Heart left ventricle (tissue), 13 donors: Measurements from ENCODE around the gene ANKRD40.

Experiments
- CTCF ChIP-seq, 12 donors: fragments of 200-600 bp; sonication (generic) in 4 of 12; IDR thresholded peaks; one replicate each; pipeline versions ENCODE4 v1.5.0 to v1.8.0; 2018 to 2022; ENCODE audit warnings: antibody characterized with exemption in 12 of 12, mild to moderate bottlenecking in 5 of 12
- POLR2A ChIP-seq, 2 donors: fragments of 450-650 bp; IDR thresholded peaks; one replicate each; pipeline ENCODE4 v1.6.1; 2017; ENCODE audit warnings: antibody characterized with exemption in 2 of 2, mild to moderate bottlenecking in 2 of 2, moderate library complexity in 2 of 2
- donor health status: ischemic (EF 13 %, LVEDD 7.1; RV severe dilation, severe dysfunction).
- donor health status: DM: no; HTN: yes; CAD: no.
- donor health status: DM: no; HTN: no; CAD: no.
- donor health status: ischemic (EF 25% LVEDD 6.9; RV normal size, moderate dysfunction).
- donor health status: ischemic (EF 25% LVEDD 5.7; RV mildly dilated, moderate dysfunction).
- donor health status: ischemic (EF 35%, LVEDD 5.7; RV mildly dilated, moderate dysfunction).
- donor health status: nonischemic (EF 11% LVEDD 7.7; RV severe dilation, severe dysfunction).
- donor health status: DM: yes; HTN: yes; CAD: no.
- donor health status: PGD.
- donor health status: ischemic (EF 29% LVEDD 5.4; RV normal size, mild dysfunction).
- donor health status: nonischemic (EF 23%, LVEDD 6.1; RV moderate dilation, normal function).

GRCh38 chr17:50745631-50746030 lies 37.9 kb upstream of the ANKRD40 start:
- TF ChIP-seq CTCF (IDR thresholded peaks at IDR 0.05), result no peak
- TF ChIP-seq POLR2A (IDR thresholded peaks at IDR 0.05), result no peak
